ENCODE data around the gene TM6SF1.
"Not testable (repeated sequence)": the region's sequence is repeated elsewhere in the genome, so short reads cannot be mapped to it uniquely, and the experiment has no call there.

The TM6SF1 gene

DNA sequence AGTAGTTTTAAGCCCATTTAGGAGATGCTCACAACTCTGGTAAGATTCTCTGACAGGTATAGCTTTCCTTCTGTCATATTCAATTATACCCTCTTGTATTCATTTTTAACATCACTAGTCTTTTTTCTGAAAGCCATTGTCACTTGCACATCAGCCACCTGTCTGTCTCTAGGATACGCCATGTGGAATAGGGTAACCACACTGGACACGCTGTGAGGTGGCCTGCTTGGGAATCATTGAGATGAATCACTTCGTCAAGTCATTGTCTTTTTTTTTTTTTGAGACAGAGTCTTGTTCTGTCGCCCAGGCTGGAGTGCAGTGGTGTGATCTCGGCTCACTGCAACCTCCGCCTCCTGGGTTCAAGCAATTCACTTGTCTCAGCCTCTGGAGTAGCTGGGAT lies 7.4 kb downstream of the TM6SF1 start:
- H3K4me1 Mint-ChIP-seq (ENCODE audit: low read depth in 2 of 2) = no peaks in the 10 kb centered on the region
- DNase-seq = no peak
- no peak overlapping the region for H3K4me3 Mint-ChIP-seq
- H3K9me3 Mint-ChIP-seq = no peaks in the 10 kb centered on the region
- H3K36me3 Mint-ChIP-seq (ENCODE audit: insufficient read depth) = no peaks in the 10 kb centered on the region
- peaks cover 17 to 21% of the 10 kb centered on the region in 2 donors for H3K27me3 Mint-ChIP-seq
- no peak overlapping the region for H3K27ac Mint-ChIP-seq
- ATAC-seq (replicated peaks) = no peak

- ATAC-seq (replicated peaks) (no peak), DNase-seq (no peak)
- Mint-ChIP-seq H3K36me3 (ENCODE audit: insufficient read depth) (no peaks in the 10 kb centered on the region), H3K4me1 (ENCODE audit: low read depth in 2 of 2) (no peaks in the 10 kb centered on the region), H3K9me3 (no peaks in the 10 kb centered on the region), H3K4me3 (no peak overlapping the region), H3K27ac (no peak overlapping the region), H3K27me3 (peaks cover 11 to 15% of the 10 kb centered on the region in 2 donors)
Measured at GRCh38 chr15:83115410-83115809, 8.0 kb downstream of the TM6SF1 start.

DNA sequence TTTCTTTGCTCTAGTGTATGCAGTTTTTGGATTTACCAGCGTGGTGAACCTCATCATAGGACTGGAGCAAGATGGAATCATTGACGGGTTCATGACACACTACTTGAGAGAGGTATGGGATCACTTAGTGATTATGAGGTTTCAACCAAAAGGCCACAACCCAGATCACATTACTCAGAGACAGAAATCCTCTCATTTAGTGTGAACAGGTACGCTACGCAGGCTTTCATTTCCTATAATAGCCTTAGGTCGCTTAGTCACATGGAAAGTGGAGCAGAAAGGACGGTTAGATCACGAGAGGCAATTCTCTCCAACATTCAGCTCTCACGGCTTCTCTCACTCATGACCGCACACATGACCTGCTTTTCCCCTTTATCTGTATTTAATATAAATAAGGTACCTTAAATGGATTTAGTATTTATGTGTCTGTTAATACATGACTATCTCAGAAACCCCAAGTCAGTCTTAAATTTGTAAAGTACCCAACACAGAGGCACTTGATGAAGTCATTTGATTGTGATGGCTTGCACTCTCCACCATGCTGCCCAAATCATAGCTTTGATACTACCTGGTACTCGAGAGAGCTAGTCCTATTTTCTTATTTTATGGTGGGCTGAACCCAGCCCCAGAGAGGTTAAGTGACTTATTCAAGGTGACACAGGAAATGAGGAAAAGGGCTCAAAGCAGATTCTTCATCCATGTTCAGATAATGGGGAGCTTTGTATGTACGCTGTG lies 8.6 kb downstream of the TM6SF1 start:
- Mint-ChIP-seq H3K27ac (no peak overlapping the region), H3K36me3 (ENCODE audit: insufficient read depth) (no peaks in the 10 kb centered on the region), H3K4me1 (ENCODE audit: low read depth in 2 of 2) (no peaks in the 10 kb centered on the region), H3K9me3 (no peaks in the 10 kb centered on the region), H3K4me3 (no peak overlapping the region), H3K27me3 (peaks cover 7 to 9% of the 10 kb centered on the region in 2 donors)
- DNase-seq = no peak
- no peak for ATAC-seq (replicated peaks)

DNA sequence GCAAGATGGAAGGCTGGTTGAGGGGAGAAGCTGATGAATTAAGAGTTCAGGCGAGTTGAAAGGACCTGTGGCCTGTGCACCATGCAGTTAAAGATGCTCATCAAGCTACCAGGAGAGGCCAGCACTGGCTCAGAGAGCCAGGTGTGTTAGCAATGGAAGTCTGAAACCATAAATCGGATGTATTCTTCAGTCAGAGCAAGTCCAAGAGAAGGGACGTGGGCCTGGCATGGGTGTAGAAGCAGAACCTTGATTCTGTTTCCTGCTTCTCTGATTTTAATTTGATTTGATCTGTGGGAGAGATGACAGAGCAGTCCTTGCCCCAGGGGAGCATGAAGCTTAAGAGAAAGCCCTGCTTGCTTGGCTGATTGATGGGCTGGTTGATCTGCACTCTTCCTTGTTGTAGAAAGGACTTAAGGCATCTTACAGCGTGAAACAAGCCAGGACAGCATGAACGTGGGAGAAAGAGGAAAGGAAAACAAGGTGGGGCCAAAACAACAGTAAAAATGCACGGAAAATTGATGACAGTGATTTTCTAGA lies 10.9 kb downstream of the TM6SF1 start:
- no peak overlapping the region for H3K4me3 Mint-ChIP-seq
- peaks cover 0 to 9% of the 10 kb centered on the region in 2 donors for H3K27me3 Mint-ChIP-seq
- no peak overlapping the region for H3K27ac Mint-ChIP-seq
- no peak for DNase-seq
- H3K4me1 Mint-ChIP-seq (ENCODE audit: low read depth in 2 of 2) = no peaks in the 10 kb centered on the region
- ATAC-seq (replicated peaks) = no peak
- no peaks in the 10 kb centered on the region for H3K9me3 Mint-ChIP-seq
- no peaks in the 10 kb centered on the region for H3K36me3 Mint-ChIP-seq (ENCODE audit: insufficient read depth)

DNA sequence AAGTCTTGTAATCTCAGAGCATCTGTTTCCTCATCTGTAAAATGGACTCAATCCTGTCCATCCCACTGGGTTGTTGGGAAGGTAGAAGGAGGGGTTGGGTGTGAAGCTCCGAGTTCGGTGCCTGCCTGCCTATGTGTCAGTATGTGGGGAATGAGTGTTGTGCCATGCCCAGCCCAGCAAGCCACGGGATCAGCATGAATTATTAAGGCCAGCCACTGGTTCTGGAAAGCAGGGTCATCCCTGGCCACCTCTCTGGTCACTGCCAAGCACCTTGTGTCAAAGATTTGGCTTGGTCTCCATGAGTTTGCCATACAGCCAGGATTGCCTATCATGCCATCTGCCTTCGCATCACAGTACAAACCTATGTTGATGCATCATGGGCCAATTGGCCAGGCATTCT lies 11.5 kb downstream of the TM6SF1 start:
- no peaks in the 10 kb centered on the region for H3K4me1 Mint-ChIP-seq (ENCODE audit: low read depth in 2 of 2)
- no peak overlapping the region for H3K27ac Mint-ChIP-seq
- no peaks in the 10 kb centered on the region for H3K9me3 Mint-ChIP-seq
- H3K36me3 Mint-ChIP-seq (ENCODE audit: insufficient read depth) = no peaks in the 10 kb centered on the region
- no peak overlapping the region for H3K4me3 Mint-ChIP-seq
- peaks cover 0 to 9% of the 10 kb centered on the region in 2 donors for H3K27me3 Mint-ChIP-seq
- ATAC-seq (replicated peaks) (no peak), DNase-seq (no peak)

DNA sequence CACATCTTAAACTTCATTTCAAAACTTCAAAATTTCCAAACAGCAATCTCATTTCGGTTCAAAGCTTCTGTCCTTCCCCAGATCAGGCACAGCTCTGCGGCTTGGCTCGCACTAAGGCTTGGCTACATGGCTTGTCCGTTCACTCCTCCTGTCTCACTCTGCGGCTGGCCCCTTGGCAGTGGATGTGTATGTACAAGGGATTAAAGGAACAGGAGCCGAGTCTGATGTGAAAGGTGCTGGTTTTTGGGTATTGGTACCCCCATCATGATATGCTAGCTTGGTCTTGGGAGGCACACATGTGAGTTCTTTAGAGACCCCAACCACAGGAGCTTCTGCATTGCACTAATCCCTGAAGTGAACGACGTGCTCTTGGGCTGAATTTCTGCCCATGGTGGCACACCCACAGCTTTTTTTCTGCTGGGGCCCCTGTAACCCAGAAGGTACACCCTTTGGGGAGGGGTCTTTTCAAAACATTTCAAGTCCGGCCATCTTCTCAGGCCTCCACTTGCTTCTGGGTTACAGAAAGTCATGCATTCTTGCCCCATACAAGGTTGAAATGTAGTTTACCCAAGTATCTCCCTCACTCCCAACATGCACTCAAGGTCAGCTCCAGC lies 12.6 kb downstream of the TM6SF1 start:
- ATAC-seq (replicated peaks) (no peak), DNase-seq (no peak)
- Mint-ChIP-seq H3K27me3 (peaks cover 0 to 9% of the 10 kb centered on the region in 2 donors), H3K36me3 (ENCODE audit: insufficient read depth) (no peaks in the 10 kb centered on the region), H3K9me3 (no peaks in the 10 kb centered on the region), H3K4me3 (no peak overlapping the region), H3K27ac (no peak overlapping the region), H3K4me1 (ENCODE audit: low read depth in 2 of 2) (no peaks in the 10 kb centered on the region)

GRCh38 chr15:83123529-83123928 lies 16.1 kb downstream of the TM6SF1 start:
- Mint-ChIP-seq H3K4me3 (no peak overlapping the region), H3K27me3 (peaks cover 0 to 9% of the 10 kb centered on the region in 2 donors), H3K27ac (no peak overlapping the region), H3K36me3 (ENCODE audit: insufficient read depth) (no peaks in the 10 kb centered on the region), H3K9me3 (no peaks in the 10 kb centered on the region), H3K4me1 (ENCODE audit: low read depth in 2 of 2) (no peaks in the 10 kb centered on the region)
- DNase-seq (no peak), ATAC-seq (replicated peaks) (no peak)

DNA sequence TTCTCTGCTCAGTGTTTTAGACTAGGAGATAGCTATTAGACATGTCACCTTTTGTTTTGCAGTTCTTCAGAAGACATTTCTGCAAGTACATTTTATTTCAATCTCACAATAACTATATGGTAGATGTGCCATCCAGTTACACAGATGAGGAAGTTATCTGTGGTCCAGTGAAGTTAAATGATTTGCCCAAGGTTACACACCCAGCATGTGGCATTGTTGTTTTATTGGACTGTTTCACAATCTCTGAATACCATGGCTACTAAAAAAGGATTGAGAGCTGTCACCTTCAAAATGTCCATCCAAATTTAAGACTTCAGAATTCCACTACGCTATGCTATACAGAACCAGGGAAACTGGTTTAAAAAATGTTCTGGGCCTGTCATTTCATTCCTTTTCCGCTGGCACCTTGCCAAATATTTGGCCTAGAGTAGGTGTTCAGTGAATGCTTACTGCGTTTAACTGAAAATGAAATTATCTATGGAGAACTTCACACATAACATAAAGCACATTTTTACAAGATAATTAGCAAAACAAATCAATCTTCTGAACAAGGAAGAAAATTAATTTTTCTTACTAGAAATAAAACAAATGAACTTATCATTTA lies 20.2 kb downstream of the TM6SF1 start:
- no peak overlapping the region for H3K27ac Mint-ChIP-seq
- no peak overlapping the region for H3K4me3 Mint-ChIP-seq
- H3K27me3 Mint-ChIP-seq = peaks cover 0 to 7% of the 10 kb centered on the region in 2 donors
- no peaks in the 10 kb centered on the region for H3K4me1 Mint-ChIP-seq (ENCODE audit: low read depth in 2 of 2)
- H3K9me3 Mint-ChIP-seq = no peaks in the 10 kb centered on the region
- no peak for DNase-seq
- peaks cover 3% of the 10 kb centered on the region for H3K36me3 Mint-ChIP-seq (ENCODE audit: insufficient read depth)
- ATAC-seq (replicated peaks) = no peak

DNA sequence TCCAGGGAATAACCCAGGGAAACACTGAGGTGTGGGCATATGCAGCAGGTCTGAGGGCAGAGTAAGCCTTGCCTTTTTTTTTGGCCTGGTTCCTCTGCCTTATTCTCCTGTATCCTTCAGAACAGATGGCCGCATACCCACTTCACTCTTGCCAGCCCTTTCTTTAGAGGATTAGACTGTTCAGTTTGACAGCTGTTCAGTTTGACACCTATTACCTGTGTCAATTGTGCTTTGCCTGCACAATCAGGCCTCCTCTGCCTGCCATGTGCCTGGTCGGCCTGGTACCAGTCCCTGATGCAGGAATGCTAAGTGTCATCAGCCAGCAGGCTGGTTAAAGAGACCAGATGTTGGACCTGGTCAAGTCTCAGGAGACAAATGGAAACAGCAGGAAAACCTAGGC lies 22.3 kb downstream of the TM6SF1 start:
- DNase-seq (no peak), ATAC-seq (replicated peaks) (no peak)
- Mint-ChIP-seq H3K36me3 (ENCODE audit: insufficient read depth) (peaks cover 3% of the 10 kb centered on the region), H3K4me1 (ENCODE audit: low read depth in 2 of 2) (no peaks in the 10 kb centered on the region), H3K4me3 (no peak overlapping the region), H3K27me3 (no peaks in the 10 kb centered on the region), H3K27ac (no peak overlapping the region), H3K9me3 (no peaks in the 10 kb centered on the region)

- ATAC-seq (replicated peaks) = no peak
- peaks cover 0 to 6% of the 10 kb centered on the region in 2 donors for H3K27me3 Mint-ChIP-seq
- peaks cover 3% of the 10 kb centered on the region for H3K36me3 Mint-ChIP-seq (ENCODE audit: insufficient read depth)
- no peak for DNase-seq
- no peak overlapping the region for H3K27ac Mint-ChIP-seq
- no peak overlapping the region for H3K4me3 Mint-ChIP-seq
- H3K4me1 Mint-ChIP-seq (ENCODE audit: low read depth in 2 of 2) = no peaks in the 10 kb centered on the region
- H3K9me3 Mint-ChIP-seq = no peaks in the 10 kb centered on the region
Measured at GRCh38 chr15:83132861-83133523, 25.5 kb downstream of the TM6SF1 start.

GRCh38 chr15:83142151-83142550 lies 34.7 kb downstream of the TM6SF1 start:
- peaks cover 9 to 24% of the 10 kb centered on the region in 2 donors for H3K27me3 Mint-ChIP-seq
- H3K9me3 Mint-ChIP-seq; H3K4me1 Mint-ChIP-seq (ENCODE audit: low read depth in 2 of 2); DNase-seq; H3K36me3 Mint-ChIP-seq (ENCODE audit: insufficient read depth); ATAC-seq (replicated peaks); H3K27ac Mint-ChIP-seq; H3K4me3 Mint-ChIP-seq: not testable (repeated sequence)

DNA sequence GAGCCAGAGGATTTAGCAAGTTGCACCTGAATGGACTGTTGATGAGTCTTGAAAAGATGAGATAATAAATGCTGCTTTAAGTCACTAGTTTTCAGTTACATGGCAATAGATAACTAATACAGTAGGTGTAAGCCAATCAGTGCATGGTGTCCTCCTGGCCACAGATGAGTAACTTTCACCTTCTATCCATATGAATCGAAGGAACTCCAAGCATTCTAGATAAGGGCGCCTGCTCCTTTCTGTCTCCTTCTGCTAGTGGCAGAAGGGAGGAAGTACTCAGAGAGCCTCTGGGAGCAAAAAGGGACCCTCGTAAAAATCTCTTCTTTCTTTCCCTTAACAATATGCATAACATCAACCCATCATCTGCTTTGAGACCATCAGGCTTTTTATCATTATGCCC lies 37.3 kb downstream of the TM6SF1 start:
- no peak for ATAC-seq (replicated peaks)

DNA sequence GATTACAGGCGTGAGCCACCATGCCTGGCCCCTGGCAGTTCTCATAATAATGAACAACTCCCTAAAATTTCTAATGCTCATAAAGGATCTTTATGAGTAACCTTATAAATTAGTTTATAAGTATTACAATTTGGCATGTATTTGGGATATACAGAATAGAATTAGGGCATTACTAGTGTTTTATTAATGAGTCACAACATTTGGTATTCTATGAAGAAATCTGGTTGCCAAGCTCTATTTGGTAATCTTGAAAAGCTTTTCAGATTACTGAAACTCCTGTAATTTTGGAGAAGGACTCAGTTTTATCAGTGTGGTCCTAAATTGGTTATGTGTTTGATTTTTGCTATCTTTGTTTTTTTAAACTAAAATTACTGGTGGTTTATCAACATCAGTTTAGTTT lies 45.8 kb downstream of the TM6SF1 start:
- peaks cover 0 to 18% of the 10 kb centered on the region in 2 donors for H3K27me3 Mint-ChIP-seq
- no peak overlapping the region for H3K27ac Mint-ChIP-seq
- H3K4me3 Mint-ChIP-seq = no peak overlapping the region
- H3K9me3 Mint-ChIP-seq = no peaks in the 10 kb centered on the region
- ATAC-seq (replicated peaks) = no peak
- H3K4me1 Mint-ChIP-seq (ENCODE audit: low read depth in 2 of 2) = no peaks in the 10 kb centered on the region
- H3K36me3 Mint-ChIP-seq (ENCODE audit: insufficient read depth) = no peaks in the 10 kb centered on the region
- DNase-seq = no peak

More for the DNA sequence above, 37.3 kb downstream of the TM6SF1 start:
- Mint-ChIP-seq H3K36me3 (ENCODE audit: insufficient read depth) (no peaks in the 10 kb centered on the region), H3K27ac (no peak overlapping the region), H3K4me3 (no peak overlapping the region), H3K4me1 (ENCODE audit: low read depth in 2 of 2) (no peaks in the 10 kb centered on the region), H3K9me3 (peaks cover 0 to 7% of the 10 kb centered on the region in 2 donors), H3K27me3 (peaks cover 15 to 35% of the 10 kb centered on the region in 2 donors)
- no peak for DNase-seq

Data from effector memory CD8-positive, alpha-beta T cell (primary cell).